MM.1S (cell line): Measurements from ENCODE around the gene GARS1.

Source experiments
- DNase-seq: peaks from one replicate; pipeline ENCODE4 v3.0.0-alpha.2; 2015
- H2AFZ ChIP-seq: fragments of 300-600 bp; sonication (generic); 2 replicates; pipeline ENCODE4 v1.6.0; 2016; ENCODE audit warnings: antibody characterized with exemption, low read length
- H3F3A ChIP-seq: fragments of 300-600 bp; sonication (generic); 2 replicates; pipeline ENCODE4 v1.6.1; 2016; ENCODE audit warnings: mild to moderate bottlenecking, antibody characterized with exemption, low read length, moderate library complexity, mixed read lengths; ENCODE audit not compliant: insufficient read depth
- H3K27ac ChIP-seq: fragments of 300-600 bp; sonication (generic); 2 replicates; pipeline ENCODE4 v1.5.1; 2016; ENCODE audit warnings: mild to moderate bottlenecking, low read length
- H3K27me3 ChIP-seq: fragments of 300-600 bp; sonication (generic); replicated peaks from 2 replicates; pipeline ENCODE4 v1.6.0; 2016; ENCODE audit warnings: low read length; ENCODE audit not compliant: insufficient read depth
- H3K36me3 ChIP-seq: fragments of 300-600 bp; sonication (generic); replicated peaks from 2 replicates; pipeline ENCODE4 v1.6.1; 2016; ENCODE audit warnings: mild to moderate bottlenecking, low read length, mixed read lengths; ENCODE audit not compliant: insufficient read depth
- H3K4me1 ChIP-seq: fragments of 300-600 bp; sonication (generic); 2 replicates; pipeline ENCODE4 v1.6.1; 2016; ENCODE audit warnings: low read length, mixed read lengths
- H3K4me2 ChIP-seq: fragments of 300-600 bp; sonication (generic); 2 replicates; pipeline ENCODE4 v1.6.0; 2016; ENCODE audit warnings: low read depth, low read length
- H3K4me3 ChIP-seq: fragments of 300-600 bp; sonication (generic); 2 replicates; pipeline ENCODE4 v1.5.1; 2016; ENCODE audit warnings: low read length, mixed read lengths
- H3K79me2 ChIP-seq: fragments of 300-600 bp; sonication (generic); 2 replicates; pipeline ENCODE4 v1.6.1; 2016; ENCODE audit warnings: mixed run types, low read length, mixed read lengths
- H3K9ac ChIP-seq: fragments of 300-600 bp; sonication (generic); 2 replicates; pipeline ENCODE4 v1.6.1; 2016; ENCODE audit warnings: low read length, mixed read lengths
- H3K9me2 ChIP-seq: fragments of 300-600 bp; sonication (generic); replicated peaks from 2 replicates; pipeline ENCODE4 v1.6.1; 2016; ENCODE audit warnings: mild to moderate bottlenecking, low read length, mixed read lengths; ENCODE audit not compliant: insufficient read depth
- H3K9me3 ChIP-seq: fragments of 300-600 bp; sonication (generic); replicated peaks from 2 replicates; pipeline ENCODE4 v1.6.1; 2016; ENCODE audit warnings: mild to moderate bottlenecking, low read length, mixed read lengths; ENCODE audit not compliant: insufficient read depth
- H4K20me1 ChIP-seq: fragments of 300-600 bp; sonication (generic); 2 replicates; pipeline ENCODE4 v1.6.1; 2016; ENCODE audit warnings: mild to moderate bottlenecking, low read length, moderate library complexity, mixed read lengths; ENCODE audit not compliant: insufficient read depth
- EZH2 ChIP-seq: fragments of 300-600 bp; sonication (generic); optimal IDR thresholded peaks from 2 replicates; pipeline ENCODE3; 2017; ENCODE audit warnings: low read depth, mild to moderate bottlenecking, antibody characterized with exemption, low read length, mixed read lengths
- EZH2phosphoT487 ChIP-seq: fragments of 300-600 bp; sonication (generic); IDR thresholded peaks from 2 replicates; pipeline ENCODE4 v1.6.1; 2018; ENCODE audit warnings: antibody characterized with exemption, low read length
- TF ChIP-seq, protein P1 (sequence below): fragments of 300-600 bp; sonication (generic); IDR thresholded peaks from 2 replicates; pipeline ENCODE4 v1.5.1; 2016; ENCODE audit warnings: antibody characterized with exemption, low read length, mixed read lengths

GARS1 gene

DNA sequence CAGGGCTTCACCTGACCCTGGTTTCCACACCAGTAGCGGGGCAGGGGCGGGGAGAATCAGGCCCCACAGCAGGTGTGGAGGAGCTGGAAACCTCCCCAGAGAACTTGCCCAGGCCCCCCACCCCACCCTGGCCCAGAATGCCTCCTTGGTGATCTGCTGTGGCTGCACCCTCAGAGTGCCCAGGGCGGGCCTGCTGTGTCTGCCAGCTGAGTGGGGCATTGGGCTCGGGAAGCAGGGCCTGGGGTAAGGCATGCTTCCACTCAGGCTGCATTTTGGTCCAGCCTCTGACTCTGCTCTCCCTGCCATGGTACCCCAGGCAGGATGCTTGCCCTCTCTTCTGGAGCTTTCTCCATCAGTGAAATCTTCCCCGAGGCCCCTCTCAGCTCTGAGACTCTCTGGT is 88.6 kb downstream of the GARS1 start:
- DNase-seq, result no peak
- Histone ChIP-seq H3F3A (no peaks in the 10 kb centered on the region), H3K4me3 (no peak overlapping the region), H3K79me2 (no peaks in the 10 kb centered on the region), H3K9ac (no peak overlapping the region), H3K9me2 (no peaks in the 10 kb centered on the region), H3K9me3 (no peaks in the 10 kb centered on the region), H3K27me3 (no peaks in the 10 kb centered on the region), H3K27ac (no peak overlapping the region), H2AFZ (no peak overlapping the region), H3K4me1 (no peaks in the 10 kb centered on the region), H4K20me1 (no peaks in the 10 kb centered on the region), H3K36me3 (no peaks in the 10 kb centered on the region), H3K4me2 (no peak overlapping the region)
- TF ChIP-seq EZH2, result no peak
- TF ChIP-seq EZH2phosphoT487, result no peak
- TF ChIP-seq, protein P1, sequence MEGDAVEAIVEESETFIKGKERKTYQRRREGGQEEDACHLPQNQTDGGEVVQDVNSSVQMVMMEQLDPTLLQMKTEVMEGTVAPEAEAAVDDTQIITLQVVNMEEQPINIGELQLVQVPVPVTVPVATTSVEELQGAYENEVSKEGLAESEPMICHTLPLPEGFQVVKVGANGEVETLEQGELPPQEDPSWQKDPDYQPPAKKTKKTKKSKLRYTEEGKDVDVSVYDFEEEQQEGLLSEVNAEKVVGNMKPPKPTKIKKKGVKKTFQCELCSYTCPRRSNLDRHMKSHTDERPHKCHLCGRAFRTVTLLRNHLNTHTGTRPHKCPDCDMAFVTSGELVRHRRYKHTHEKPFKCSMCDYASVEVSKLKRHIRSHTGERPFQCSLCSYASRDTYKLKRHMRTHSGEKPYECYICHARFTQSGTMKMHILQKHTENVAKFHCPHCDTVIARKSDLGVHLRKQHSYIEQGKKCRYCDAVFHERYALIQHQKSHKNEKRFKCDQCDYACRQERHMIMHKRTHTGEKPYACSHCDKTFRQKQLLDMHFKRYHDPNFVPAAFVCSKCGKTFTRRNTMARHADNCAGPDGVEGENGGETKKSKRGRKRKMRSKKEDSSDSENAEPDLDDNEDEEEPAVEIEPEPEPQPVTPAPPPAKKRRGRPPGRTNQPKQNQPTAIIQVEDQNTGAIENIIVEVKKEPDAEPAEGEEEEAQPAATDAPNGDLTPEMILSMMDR, result no peak
